Mesenchymal stem cell (in vitro differentiated cells and primary cell): ENCODE data around the gene ASTN2.

Experiments
- DNase-seq: peaks from one replicate; pipeline ENCODE4 v3.0.0-alpha.2; 2013
- H2AFZ ChIP-seq: one replicate; pipeline ENCODE4 v1.6.1; 2013; ENCODE audit warnings: low read depth, mild to moderate bottlenecking, control low read depth, inconsistent platforms, low read length, moderate library complexity
- H2AK5ac ChIP-seq: 2 replicates; pipeline ENCODE4 v1.6.1; 2013; ENCODE audit warnings: low read length, moderate library complexity, mild to moderate bottlenecking, inconsistent platforms; ENCODE audit not compliant: severe bottlenecking
- H2BK120ac ChIP-seq: one replicate; pipeline ENCODE4 v1.6.1; 2013; ENCODE audit warnings: low read depth, mild to moderate bottlenecking, inconsistent platforms, low read length, moderate library complexity
- H2BK12ac ChIP-seq, 2 experiments: one replicate each; pipeline ENCODE4 v1.6.1; 2013; ENCODE audit warnings: inconsistent platforms in 2 of 2, low read length in 2 of 2, mild to moderate bottlenecking in 2 of 2, moderate library complexity in 2 of 2, control low read depth in 1 of 2
- H2BK15ac ChIP-seq: one replicate; pipeline ENCODE4 v1.6.1; 2013; ENCODE audit warnings: mild to moderate bottlenecking, low read depth, inconsistent platforms; ENCODE audit not compliant: poor library complexity, severe bottlenecking
- H2BK5ac ChIP-seq: 2 replicates; pipeline ENCODE4 v1.6.1; 2013; ENCODE audit warnings: low read depth, mild to moderate bottlenecking, low read length, control low read depth, inconsistent platforms; ENCODE audit not compliant: poor library complexity, severe bottlenecking
- H3K14ac ChIP-seq, 2 experiments: one replicate each; pipeline ENCODE4 v1.6.1; 2013; ENCODE audit warnings: inconsistent platforms in 2 of 2, low read length in 2 of 2, control low read depth in 1 of 2, mild to moderate bottlenecking in 1 of 2, moderate library complexity in 1 of 2
- H3K18ac ChIP-seq, 2 experiments: one replicate each; pipeline ENCODE4 v1.6.1; 2013; ENCODE audit warnings: inconsistent platforms in 2 of 2, low read length in 2 of 2, control low read depth in 1 of 2, low read depth in 1 of 2, mild to moderate bottlenecking in 1 of 2
- H3K23ac ChIP-seq, 2 experiments: one replicate each; pipeline ENCODE4 v1.6.1; 2013; ENCODE audit warnings: inconsistent platforms in 2 of 2, low read length in 2 of 2, mild to moderate bottlenecking in 2 of 2, moderate library complexity in 2 of 2, control low read depth in 1 of 2
- H3K27ac ChIP-seq: 2 replicates; pipeline ENCODE4 v1.5.1; 2013; ENCODE audit warnings: mild to moderate bottlenecking, moderate library complexity, low read length, control low read depth, inconsistent platforms; ENCODE audit not compliant: poor library complexity, severe bottlenecking
- H3K27me3 ChIP-seq, 2 experiments: 2 replicates each; pipeline versions ENCODE4 v1.6.1 to v1.7.0; 2013; ENCODE audit warnings: low read length in 2 of 2, mild to moderate bottlenecking in 2 of 2, moderate library complexity in 2 of 2, control low read depth in 1 of 2, inconsistent platforms in 1 of 2; ENCODE audit not compliant: control insufficient read depth in 1 of 2, insufficient read depth in 1 of 2
- H3K36me3 ChIP-seq, 2 experiments: 2 replicates each; pipeline versions ENCODE4 v1.6.1 to v1.7.0; 2013; ENCODE audit warnings: low read length in 2 of 2, control low read depth in 1 of 2, inconsistent platforms in 1 of 2, low read depth in 1 of 2, mild to moderate bottlenecking in 1 of 2; ENCODE audit not compliant: insufficient read depth in 2 of 2, control insufficient read depth in 1 of 2
- H3K4ac ChIP-seq, 2 experiments: one replicate each; pipeline ENCODE4 v1.6.1; 2013; ENCODE audit warnings: inconsistent platforms in 2 of 2, low read length in 2 of 2, mild to moderate bottlenecking in 2 of 2, moderate library complexity in 2 of 2, control low read depth in 1 of 2, low read depth in 1 of 2
- H3K4me1 ChIP-seq: 2 replicates; pipeline ENCODE4 v1.6.1; 2013; ENCODE audit warnings: low read depth, low read length, control low read depth; ENCODE audit not compliant: control insufficient read depth, insufficient read depth
- H3K4me2 ChIP-seq: 2 replicates; pipeline ENCODE4 v1.6.1; 2013; ENCODE audit warnings: low read length, mild to moderate bottlenecking, inconsistent platforms; ENCODE audit not compliant: poor library complexity, severe bottlenecking
- H3K4me3 ChIP-seq, 2 experiments: 2 replicates each; pipeline versions ENCODE4 v1.5.1 to v1.7.0; 2013; ENCODE audit warnings: low read length in 2 of 2, mild to moderate bottlenecking in 2 of 2, control low read depth in 1 of 2, low read depth in 1 of 2; ENCODE audit not compliant: insufficient read depth in 1 of 2
- H3K79me1 ChIP-seq: replicated peaks from 2 replicates; pipeline ENCODE4 v1.6.1; 2013; ENCODE audit warnings: mild to moderate bottlenecking, control low read depth, low read length, inconsistent platforms; ENCODE audit not compliant: poor library complexity, severe bottlenecking
- H3K9ac ChIP-seq: 2 replicates; pipeline ENCODE4 v1.7.0; 2013; ENCODE audit warnings: mild to moderate bottlenecking, low read length, moderate library complexity
- H3K9me3 ChIP-seq: 2 replicates; pipeline ENCODE4 v1.7.0; 2013; ENCODE audit warnings: mild to moderate bottlenecking, low read length; ENCODE audit not compliant: control insufficient read depth
- H4K8ac ChIP-seq: one replicate; pipeline ENCODE4 v1.6.1; 2013; ENCODE audit warnings: inconsistent platforms, mild to moderate bottlenecking, low read length, moderate library complexity
- H4K91ac ChIP-seq: one replicate; pipeline ENCODE4 v1.6.1; 2013; ENCODE audit warnings: mild to moderate bottlenecking, low read length, inconsistent platforms
- WGBS: methylation state at CpG from one replicate; pipeline ENCODE4 v1.1.7; 2013; ENCODE audit warnings: mixed read lengths; 5-methylcytosine and 5-hydroxymethylcytosine counted together

The ASTN2 gene

GRCh38 chr9:117374076-117374725 lies 40.7 kb downstream of the ASTN2 start:
- H2AK5ac ChIP-seq: no peak overlapping the region
- no peak overlapping the region for H3K9ac ChIP-seq
- no peak overlapping the region for H2BK15ac ChIP-seq

GRCh38 chr9:117368684-117369230 lies 46.1 kb downstream of the ASTN2 start:
- Histone ChIP-seq H2BK12ac (no peak overlapping the region), H2BK120ac (no peak overlapping the region), H4K91ac (no peak overlapping the region), H2BK5ac (no peak overlapping the region), H4K8ac (no peak overlapping the region), H2BK15ac (no peak overlapping the region), H3K27me3 (no peaks in the 10 kb centered on the region), H3K9ac (no peak overlapping the region), H2AK5ac (no peak overlapping the region), H3K27ac (no peak overlapping the region), H3K14ac (no peak overlapping the region), H3K4me2 (no peak overlapping the region), H2AFZ (no peak overlapping the region), H3K23ac (no peak overlapping the region), H3K36me3 (no peaks in the 10 kb centered on the region), H3K18ac (no peak overlapping the region), H3K9me3 (no peaks in the 10 kb centered on the region), H3K4ac (no peak overlapping the region), H3K79me1 (no peaks in the 10 kb centered on the region), H3K4me3 (no peak overlapping the region), H3K4me1 (no peaks in the 10 kb centered on the region)
- no peak for DNase-seq
- no CpG with 5 or more reads among the region's 2 CpGs for WGBS

More at GRCh38 chr9:117374076-117374725, 40.7 kb downstream of the ASTN2 start:
- no peak overlapping the region for H4K8ac ChIP-seq
- no peak overlapping the region for H3K4me2 ChIP-seq
- no peaks in the 10 kb centered on the region for H3K27me3 ChIP-seq
- no peak overlapping the region for H2BK5ac ChIP-seq
- H2BK12ac ChIP-seq: no peak overlapping the region
- no peak overlapping the region for H2AFZ ChIP-seq
- no peak overlapping the region for H2BK120ac ChIP-seq
- H4K91ac ChIP-seq: no peak overlapping the region
- 65% methylated on average over 2 of the region's 4 CpGs for WGBS
- DNase-seq: no peak
- H3K36me3 ChIP-seq: no peaks in the 10 kb centered on the region
- no peak overlapping the region for H3K18ac ChIP-seq
- no peaks in the 10 kb centered on the region for H3K9me3 ChIP-seq
- no peak overlapping the region for H3K4me3 ChIP-seq
- no peak overlapping the region for H3K23ac ChIP-seq
- H3K4me1 ChIP-seq: no peaks in the 10 kb centered on the region
- no peak overlapping the region for H3K14ac ChIP-seq
- no peak overlapping the region for H3K4ac ChIP-seq
- H3K27ac ChIP-seq: no peak overlapping the region
- H3K79me1 ChIP-seq: no peaks in the 10 kb centered on the region

DNA sequence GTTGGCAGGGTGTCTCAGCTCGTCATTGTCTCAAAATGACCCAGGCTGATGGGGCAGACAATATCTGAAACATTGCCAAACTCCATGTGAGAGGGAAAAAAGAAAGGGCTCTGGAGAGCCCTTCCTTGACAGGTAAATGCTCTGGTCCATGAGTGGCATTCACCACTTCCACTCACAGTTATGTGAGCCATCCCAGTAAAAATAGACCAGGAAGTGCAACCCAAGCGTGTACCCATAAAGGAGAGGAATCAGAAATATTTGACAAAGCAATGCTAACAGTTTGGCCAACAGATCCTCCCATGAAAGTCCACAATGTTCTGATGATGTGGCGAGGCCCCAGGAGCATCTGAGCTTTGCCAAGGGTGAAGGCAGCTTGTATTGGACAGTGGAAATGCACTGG lies 49.4 kb downstream of the ASTN2 start:
- no peak overlapping the region for H3K4ac ChIP-seq
- 81% methylated on average over 2 of the region's 3 CpGs for WGBS
- DNase-seq: no peak

GRCh38 chr9:117363006-117363405 lies 51.9 kb downstream of the ASTN2 start:
- H3K27ac ChIP-seq: no peak overlapping the region
- no peak overlapping the region for H4K8ac ChIP-seq
- H3K4me1 ChIP-seq: no peaks in the 10 kb centered on the region
- H3K79me1 ChIP-seq: no peaks in the 10 kb centered on the region
- H3K23ac ChIP-seq: no peak overlapping the region
- H3K36me3 ChIP-seq: no peaks in the 10 kb centered on the region
- H2BK5ac ChIP-seq: no peak overlapping the region
- no peak for DNase-seq
- H3K27me3 ChIP-seq: no peaks in the 10 kb centered on the region
- no peak overlapping the region for H2BK12ac ChIP-seq
- H3K9me3 ChIP-seq: no peaks in the 10 kb centered on the region
- no peak overlapping the region for H2BK15ac ChIP-seq
- no peak overlapping the region for H2AK5ac ChIP-seq
- H3K4me3 ChIP-seq: no peak overlapping the region
- H3K14ac ChIP-seq: no peak overlapping the region
- no peak overlapping the region for H3K18ac ChIP-seq
- no peak overlapping the region for H3K4me2 ChIP-seq
- no peak overlapping the region for H2AFZ ChIP-seq
- H3K9ac ChIP-seq: no peak overlapping the region
- no peak overlapping the region for H3K4ac ChIP-seq
- no peak overlapping the region for H4K91ac ChIP-seq
- WGBS: 78% methylated on average over 1 of the region's 4 CpGs
- H2BK120ac ChIP-seq: no peak overlapping the region

More for the DNA sequence above, 49.4 kb downstream of the ASTN2 start:
- Histone ChIP-seq H3K27ac (no peak overlapping the region), H3K4me3 (no peak overlapping the region), H3K23ac (no peak overlapping the region), H3K9ac (no peak overlapping the region), H2AFZ (no peak overlapping the region), H3K79me1 (no peaks in the 10 kb centered on the region), H3K27me3 (no peaks in the 10 kb centered on the region), H4K8ac (no peak overlapping the region), H3K4me2 (no peak overlapping the region), H2BK5ac (no peak overlapping the region), H3K4me1 (no peaks in the 10 kb centered on the region), H2BK15ac (no peak overlapping the region), H2BK12ac (no peak overlapping the region), H4K91ac (no peak overlapping the region), H3K9me3 (no peaks in the 10 kb centered on the region), H3K18ac (no peak overlapping the region), H2AK5ac (no peak overlapping the region), H3K14ac (no peak overlapping the region), H2BK120ac (no peak overlapping the region), H3K36me3 (no peaks in the 10 kb centered on the region)
